ENCODE measurements around the gene PSMB7. TPM values are rescaled to one million over a fixed set of nuclear protein-coding genes. Genes with fewer than 3 reads are reported as not detected.
A peak's percentile ranks its signal among the peaks of the same experiment; 100 is the strongest.

The PSMB7 gene
- total RNA-seq, 1 donor from 2014 or later: 108 TPM

GRCh38 chr9:124392871-124393460 is 22.3 kb downstream of the PSMB7 start:
- DNase-seq (ENCODE audit: low spot score): no peak
- H3K4me3 Mint-ChIP-seq (ENCODE audit: unreplicated experiment): no peak overlapping the region
- peak; percentile 74 for TF ChIP-seq CTCF (IDR thresholded peaks at IDR 0.05)
- peaks cover 35% of the 10 kb centered on the region for H3K4me1 Mint-ChIP-seq (ENCODE audit: low read depth)
- H3K27ac Mint-ChIP-seq (ENCODE audit: unreplicated experiment): peak overlapping the region; percentile 77
- no peaks in the 10 kb centered on the region for H3K9me3 Mint-ChIP-seq (ENCODE audit: low read depth)
- H3K36me3 Mint-ChIP-seq (ENCODE audit: low read depth): peaks cover 2% of the 10 kb centered on the region
- H3K27me3 Mint-ChIP-seq (ENCODE audit: low read depth): no peaks in the 10 kb centered on the region

DNA sequence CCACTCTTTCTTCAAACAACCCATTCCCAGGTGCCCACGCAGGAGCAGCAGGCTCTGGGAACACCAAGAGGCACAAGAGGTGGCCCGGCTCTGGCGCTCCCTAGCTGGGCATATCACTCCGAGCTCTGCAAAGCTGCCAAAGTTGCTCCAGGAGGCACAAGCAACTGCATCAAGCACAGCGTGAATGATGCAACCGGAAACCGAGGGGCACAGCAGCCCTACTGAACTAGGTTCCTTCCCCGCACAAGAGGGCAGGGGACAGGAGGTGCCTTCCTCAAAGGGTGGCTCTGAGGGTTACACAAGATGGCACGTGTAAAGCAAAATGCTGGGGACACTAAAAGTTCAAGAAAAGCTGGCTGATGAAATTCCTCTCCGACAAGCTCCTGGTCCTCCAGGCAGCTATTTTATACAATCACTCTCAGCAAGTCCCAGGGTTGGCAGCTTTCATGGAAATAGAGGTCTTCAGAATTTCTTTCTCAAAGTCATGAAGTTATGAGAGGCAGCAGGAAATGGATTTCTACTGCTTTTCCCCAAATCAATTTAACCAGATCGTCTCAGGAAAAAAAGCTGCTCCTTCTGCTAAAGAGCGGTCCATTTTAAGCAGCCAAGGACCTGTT is 22.9 kb downstream of the PSMB7 start:
- no peak for TF ChIP-seq CTCF (IDR thresholded peaks at IDR 0.05)
- H3K27ac Mint-ChIP-seq (ENCODE audit: unreplicated experiment): peak overlapping the region; percentile 77
- no peaks in the 10 kb centered on the region for H3K9me3 Mint-ChIP-seq (ENCODE audit: low read depth)
- peaks cover 38% of the 10 kb centered on the region for H3K4me1 Mint-ChIP-seq (ENCODE audit: low read depth)
- H3K4me3 Mint-ChIP-seq (ENCODE audit: unreplicated experiment): no peak overlapping the region
- DNase-seq (ENCODE audit: low spot score): no peak
- no peaks in the 10 kb centered on the region for H3K27me3 Mint-ChIP-seq (ENCODE audit: low read depth)
- peaks cover 2% of the 10 kb centered on the region for H3K36me3 Mint-ChIP-seq (ENCODE audit: low read depth)

GRCh38 chr9:124390794-124391658 is 24.2 kb downstream of the PSMB7 start:
- peaks cover 44% of the 10 kb centered on the region for H3K4me1 Mint-ChIP-seq (ENCODE audit: low read depth)
- no peak for TF ChIP-seq CTCF (IDR thresholded peaks at IDR 0.05)
- H3K36me3 Mint-ChIP-seq (ENCODE audit: low read depth): no peaks in the 10 kb centered on the region
- no peaks in the 10 kb centered on the region for H3K27me3 Mint-ChIP-seq (ENCODE audit: low read depth)
- no peaks in the 10 kb centered on the region for H3K9me3 Mint-ChIP-seq (ENCODE audit: low read depth)
- no peak overlapping the region for H3K27ac Mint-ChIP-seq (ENCODE audit: unreplicated experiment)
- DNase-seq (ENCODE audit: low spot score): no peak
- H3K4me3 Mint-ChIP-seq (ENCODE audit: unreplicated experiment): no peak overlapping the region

- Mint-ChIP-seq H3K4me3 (ENCODE audit: unreplicated experiment) (no peak overlapping the region), H3K27ac (ENCODE audit: unreplicated experiment) (no peak overlapping the region), H3K27me3 (ENCODE audit: low read depth) (no peaks in the 10 kb centered on the region), H3K4me1 (ENCODE audit: low read depth) (peaks cover 47% of the 10 kb centered on the region), H3K36me3 (ENCODE audit: low read depth) (no peaks in the 10 kb centered on the region), H3K9me3 (ENCODE audit: low read depth) (no peaks in the 10 kb centered on the region)
- TF ChIP-seq CTCF (IDR thresholded peaks at IDR 0.05): no peak
- no peak for DNase-seq (ENCODE audit: low spot score)
These were observed 25.9 kb downstream of the PSMB7 start for GRCh38 chr9:124389146-124389939.
